Activated naive CD8-positive, alpha-beta T cell treated with anti-CD3 and anti-CD28 coated beads for 36 hours (primary cell): ENCODE data around the gene YOD1. TPM values are rescaled to one million over a fixed set of nuclear protein-coding genes. Genes with fewer than 3 reads are reported as not detected.

Experiments used
- DNase-seq: peaks from one replicate; pipeline ENCODE4 v3.0.0; 2021
- H3K27ac Mint-ChIP-seq: one replicate; pipeline ENCODE4 v1.8.0; 2022; ENCODE audit warnings: mild to moderate bottlenecking, moderate library complexity, mixed read lengths
- H3K27me3 Mint-ChIP-seq: one replicate; pipeline ENCODE4 v1.8.0; 2022; ENCODE audit warnings: mild to moderate bottlenecking, mixed read lengths
- H3K36me3 Mint-ChIP-seq: one replicate; pipeline ENCODE4 v1.8.0; 2021; ENCODE audit warnings: mild to moderate bottlenecking, mixed read lengths
- H3K4me1 Mint-ChIP-seq: one replicate; pipeline ENCODE4 v1.8.0; 2021; ENCODE audit warnings: mixed read lengths
- H3K4me3 Mint-ChIP-seq: one replicate; pipeline ENCODE4 v1.8.0; 2022; ENCODE audit warnings: mild to moderate bottlenecking, moderate library complexity, mixed read lengths
- H3K9me3 Mint-ChIP-seq: one replicate; pipeline ENCODE4 v1.8.0; 2022; ENCODE audit warnings: mixed read lengths
- total RNA-seq, 2 experiments: library from RNA; stranded (reverse); gene quantifications; one replicate each; pipeline ENCODE4 v1.2.3, GENCODE V29; 2021

Gene YOD1
- total RNA-seq, 2 experiments from 2014 or later = 10.8 to 10.9 TPM

- peaks cover 5% of the 10 kb centered on the region for H3K4me1 Mint-ChIP-seq
- no peak overlapping the region for H3K4me3 Mint-ChIP-seq
- H3K27ac Mint-ChIP-seq = no peak overlapping the region
- DNase-seq = no peak
- no peaks in the 10 kb centered on the region for H3K36me3 Mint-ChIP-seq
- H3K9me3 Mint-ChIP-seq = no peaks in the 10 kb centered on the region
- peaks cover 54% of the 10 kb centered on the region for H3K27me3 Mint-ChIP-seq
Measured at GRCh38 chr1:207028884-207029650, 21.9 kb downstream of the YOD1 start.

GRCh38 chr1:207027921-207028320 is 23.1 kb downstream of the YOD1 start:
- Mint-ChIP-seq H3K4me3 (no peak overlapping the region), H3K27ac (no peak overlapping the region), H3K36me3 (no peaks in the 10 kb centered on the region), H3K9me3 (no peaks in the 10 kb centered on the region), H3K4me1 (peaks cover 7% of the 10 kb centered on the region), H3K27me3 (peaks cover 46% of the 10 kb centered on the region)
- no peak for DNase-seq

GRCh38 chr1:207027206-207027777 is 23.7 kb downstream of the YOD1 start:
- DNase-seq = no peak
- Mint-ChIP-seq H3K27me3 (peaks cover 41% of the 10 kb centered on the region), H3K27ac (no peak overlapping the region), H3K36me3 (no peaks in the 10 kb centered on the region), H3K9me3 (no peaks in the 10 kb centered on the region), H3K4me3 (no peak overlapping the region), H3K4me1 (peaks cover 7% of the 10 kb centered on the region)

- Mint-ChIP-seq H3K4me1 (peaks cover 7% of the 10 kb centered on the region), H3K9me3 (no peaks in the 10 kb centered on the region), H3K27ac (no peak overlapping the region), H3K36me3 (no peaks in the 10 kb centered on the region), H3K27me3 (peaks cover 35% of the 10 kb centered on the region), H3K4me3 (no peak overlapping the region)
- no peak for DNase-seq
Measured at GRCh38 chr1:207026104-207026534, 24.9 kb downstream of the YOD1 start.

GRCh38 chr1:207025146-207025880 is 25.7 kb downstream of the YOD1 start:
- Mint-ChIP-seq H3K36me3 (no peaks in the 10 kb centered on the region), H3K9me3 (no peaks in the 10 kb centered on the region), H3K4me1 (peaks cover 7% of the 10 kb centered on the region), H3K27me3 (peaks cover 30% of the 10 kb centered on the region), H3K27ac (no peak overlapping the region), H3K4me3 (no peak overlapping the region)
- no peak for DNase-seq

GRCh38 chr1:207024202-207025145 is 26.5 kb downstream of the YOD1 start:
- Mint-ChIP-seq H3K36me3 (no peaks in the 10 kb centered on the region), H3K4me3 (no peak overlapping the region), H3K27ac (no peak overlapping the region), H3K4me1 (peaks cover 7% of the 10 kb centered on the region), H3K9me3 (no peaks in the 10 kb centered on the region), H3K27me3 (peaks cover 26% of the 10 kb centered on the region)
- peak; percentile 14 for DNase-seq

- Mint-ChIP-seq H3K4me1 (peaks cover 7% of the 10 kb centered on the region), H3K9me3 (no peaks in the 10 kb centered on the region), H3K4me3 (no peak overlapping the region), H3K27ac (no peak overlapping the region), H3K27me3 (peaks cover 18% of the 10 kb centered on the region), H3K36me3 (no peaks in the 10 kb centered on the region)
- no peak for DNase-seq
Measured at GRCh38 chr1:207022996-207023679, 27.9 kb downstream of the YOD1 start.

- H3K4me3 Mint-ChIP-seq = no peak overlapping the region
Measured at GRCh38 chr1:207021876-207022596, 29.0 kb downstream of the YOD1 start.

GRCh38 chr1:207021139-207021861 is 29.7 kb downstream of the YOD1 start:
- Mint-ChIP-seq H3K27ac (no peak overlapping the region), H3K9me3 (no peaks in the 10 kb centered on the region), H3K36me3 (no peaks in the 10 kb centered on the region), H3K4me1 (peaks cover 7% of the 10 kb centered on the region), H3K27me3 (peaks cover 8% of the 10 kb centered on the region), H3K4me3 (no peak overlapping the region)
- DNase-seq = no peak

More at GRCh38 chr1:207021876-207022596, 29.0 kb downstream of the YOD1 start:
- H3K36me3 Mint-ChIP-seq = no peaks in the 10 kb centered on the region
- no peak for DNase-seq
- no peak overlapping the region for H3K27ac Mint-ChIP-seq
- peaks cover 7% of the 10 kb centered on the region for H3K4me1 Mint-ChIP-seq
- no peaks in the 10 kb centered on the region for H3K9me3 Mint-ChIP-seq
- peaks cover 12% of the 10 kb centered on the region for H3K27me3 Mint-ChIP-seq

GRCh38 chr1:207020709-207021107 is 30.3 kb downstream of the YOD1 start:
- Mint-ChIP-seq H3K4me3 (no peak overlapping the region), H3K9me3 (no peaks in the 10 kb centered on the region), H3K36me3 (no peaks in the 10 kb centered on the region), H3K4me1 (peaks cover 9% of the 10 kb centered on the region), H3K27me3 (peaks cover 6% of the 10 kb centered on the region), H3K27ac (no peak overlapping the region)
- no peak for DNase-seq

GRCh38 chr1:207020065-207020708 is 30.8 kb downstream of the YOD1 start:
- Mint-ChIP-seq H3K27me3 (peaks cover 6% of the 10 kb centered on the region), H3K36me3 (no peaks in the 10 kb centered on the region), H3K27ac (no peak overlapping the region), H3K4me1 (peaks cover 9% of the 10 kb centered on the region), H3K4me3 (no peak overlapping the region), H3K9me3 (no peaks in the 10 kb centered on the region)
- no peak for DNase-seq

- Mint-ChIP-seq H3K4me1 (peaks cover 7% of the 10 kb centered on the region), H3K27ac (no peak overlapping the region), H3K36me3 (no peaks in the 10 kb centered on the region), H3K27me3 (peaks cover 5% of the 10 kb centered on the region), H3K4me3 (no peak overlapping the region), H3K9me3 (no peaks in the 10 kb centered on the region)
- DNase-seq = no peak
Measured at GRCh38 chr1:207019661-207020060, 31.3 kb downstream of the YOD1 start.

- DNase-seq = no peak
- no peaks in the 10 kb centered on the region for H3K36me3 Mint-ChIP-seq
- H3K9me3 Mint-ChIP-seq = no peaks in the 10 kb centered on the region
- no peak overlapping the region for H3K4me3 Mint-ChIP-seq
- peaks cover 4% of the 10 kb centered on the region for H3K4me1 Mint-ChIP-seq
- H3K27me3 Mint-ChIP-seq = peaks cover 3% of the 10 kb centered on the region
- no peak overlapping the region for H3K27ac Mint-ChIP-seq
Measured at GRCh38 chr1:207019161-207019560, 31.8 kb downstream of the YOD1 start.
